ENCODE data around the gene TMEM62. TPM values are rescaled to one million over a fixed set of nuclear protein-coding genes. Genes with fewer than 3 reads are reported as not detected.

TMEM62 gene
- total RNA-seq, result 10 to 100 TPM; 33.0 to 34.2 TPM

DNA sequence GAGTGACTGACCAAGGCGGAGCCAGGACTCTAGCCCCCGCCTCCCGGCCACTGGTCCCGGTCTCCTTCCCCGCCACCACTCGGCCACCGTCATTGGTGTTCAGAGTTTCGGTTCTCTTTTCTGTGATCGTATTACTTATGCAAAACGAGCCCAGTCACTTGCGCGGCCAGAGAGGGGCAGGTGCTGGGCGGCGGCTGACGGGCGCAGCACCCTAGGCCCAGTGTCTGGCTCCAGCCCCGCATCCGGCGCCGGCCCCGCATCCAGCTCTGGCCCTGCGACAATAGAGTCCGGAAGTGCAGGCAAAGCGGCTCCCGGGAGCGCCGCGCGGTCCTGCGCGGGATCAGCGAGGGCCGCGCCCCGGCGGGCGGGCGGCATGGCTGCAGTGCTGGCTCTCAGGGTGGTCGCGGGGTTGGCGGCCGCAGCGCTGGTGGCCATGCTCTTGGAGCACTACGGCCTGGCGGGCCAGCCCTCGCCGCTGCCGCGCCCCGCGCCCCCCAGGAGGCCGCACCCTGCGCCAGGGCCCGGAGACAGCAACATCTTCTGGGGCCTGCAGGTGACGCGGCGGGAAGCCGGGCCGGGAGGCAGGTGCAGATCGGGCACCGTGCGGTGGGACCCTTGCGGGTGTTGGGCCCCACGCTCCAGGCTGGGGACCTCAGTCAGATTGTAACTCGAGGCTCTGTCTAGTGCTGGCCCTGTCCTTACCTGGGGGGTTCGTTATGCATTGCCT lies at the start of gene TMEM62:
TMEM62 (plus strand) TSS at position 157 of the 727 bp plus-strand sequence; CDS start at position 374, 217 bp downstream.
- no peak for TF ChIP-seq CTCF (IDR thresholded peaks at IDR 0.05)
- H3K9me3 ChIP-seq, result no peaks in the 10 kb centered on the region
- peak within 1 kb of the TSS; percentile 92 to 94 for H3K9ac ChIP-seq (ENCODE audit: low read depth in 2 of 2, low read length in 2 of 2)
- peaks cover 8% of the 10 kb centered on the region for H3K4me1 ChIP-seq
- DNase-seq, result peak; percentile 92
- H3K27ac ChIP-seq, result peak within 1 kb of the TSS; percentile 94
- no peaks in the 10 kb centered on the region for H3K36me3 ChIP-seq
- intact Hi-C loops (cut with DNase I), result no loop called here
- peak within 1 kb of the TSS; percentile 98 for H3K4me3 ChIP-seq
- no peaks in the 10 kb centered on the region for H3K27me3 ChIP-seq

DNA sequence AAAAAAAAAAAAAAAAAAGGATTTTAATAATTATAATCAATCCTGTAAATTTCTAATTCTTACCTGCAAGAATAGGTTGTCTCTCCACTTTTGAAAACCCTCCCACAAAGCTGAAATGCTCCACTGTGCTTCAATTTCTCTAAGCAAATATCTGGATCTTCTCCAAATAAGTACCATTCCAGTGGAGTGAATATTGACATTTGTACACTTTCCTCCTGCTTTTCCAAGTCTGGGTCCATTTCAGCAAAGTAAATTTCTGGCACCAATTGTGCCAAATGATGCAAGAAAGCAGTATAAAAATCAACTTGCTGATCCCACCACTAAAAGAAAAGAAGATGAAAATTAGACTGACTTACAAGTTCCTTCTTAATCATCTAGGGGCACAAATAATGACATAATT lies 47.5 kb upstream of the TMEM62 start:
- no peaks in the 10 kb centered on the region for H3K4me1 ChIP-seq
- H3K9me3 ChIP-seq, result no peaks in the 10 kb centered on the region
- intact Hi-C loops (cut with DNase I), result no loop called here
- no peak overlapping the region for H3K27ac ChIP-seq
- TF ChIP-seq CTCF (IDR thresholded peaks at IDR 0.05), result no peak
- H3K4me3 ChIP-seq, result no peak overlapping the region
- H3K9ac ChIP-seq (ENCODE audit: low read depth in 2 of 2, low read length in 2 of 2), result no peak overlapping the region
- H3K36me3 ChIP-seq, result no peaks in the 10 kb centered on the region
- DNase-seq, result no peak
- H3K27me3 ChIP-seq, result no peaks in the 10 kb centered on the region

DNA sequence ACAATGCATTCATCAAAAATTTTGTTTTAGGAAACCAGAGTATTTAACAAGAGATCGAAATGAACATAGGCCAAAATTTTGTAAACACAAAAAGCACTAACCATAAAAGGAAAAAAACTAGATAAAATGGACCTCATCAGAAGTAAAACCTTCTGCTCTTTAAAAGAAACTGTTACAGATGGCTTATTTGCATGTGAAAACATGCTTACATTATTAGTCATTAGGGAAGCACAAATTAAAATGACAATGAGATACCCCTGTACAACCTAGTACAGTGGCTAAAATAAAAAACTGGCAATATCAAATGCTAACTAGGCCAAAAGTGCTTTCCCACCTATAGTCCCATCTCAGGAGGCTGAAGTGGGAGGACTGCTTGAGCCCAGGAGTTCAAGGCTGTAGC lies 46.8 kb upstream of the TMEM62 start:
- Histone ChIP-seq H3K36me3 (no peaks in the 10 kb centered on the region), H3K9me3 (no peaks in the 10 kb centered on the region), H3K27ac (no peak overlapping the region), H3K4me3 (no peak overlapping the region), H3K4me1 (no peaks in the 10 kb centered on the region), H3K9ac (ENCODE audit: low read depth in 2 of 2, low read length in 2 of 2) (no peak overlapping the region), H3K27me3 (no peaks in the 10 kb centered on the region)
- DNase-seq, result no peak
- intact Hi-C loops (cut with DNase I), result no loop called here
- TF ChIP-seq CTCF (IDR thresholded peaks at IDR 0.05), result no peak

DNA sequence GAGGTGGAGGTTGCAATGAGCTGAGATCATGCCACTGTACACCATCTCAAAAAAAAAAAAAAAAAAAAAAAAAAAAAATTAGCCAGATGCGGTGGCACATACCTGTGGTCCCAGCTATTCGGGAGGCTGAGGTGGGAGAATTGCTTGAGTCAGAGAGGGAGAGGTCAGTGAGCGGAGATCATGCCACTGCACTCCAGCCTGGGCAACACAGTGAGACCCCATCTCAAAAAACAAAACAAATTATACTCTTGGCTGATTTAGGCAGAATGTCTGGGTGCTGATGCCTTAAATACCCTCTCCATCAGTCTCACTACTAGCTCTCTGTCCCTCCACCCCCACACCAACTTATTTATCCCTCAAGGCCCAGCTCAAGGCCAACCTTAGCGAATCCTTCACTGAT lies 41.5 kb upstream of the TMEM62 start:
- Histone ChIP-seq H3K9ac (ENCODE audit: low read depth in 2 of 2, low read length in 2 of 2) (no peak overlapping the region), H3K4me3 (no peak overlapping the region), H3K36me3 (no peaks in the 10 kb centered on the region), H3K27ac (no peak overlapping the region), H3K4me1 (no peaks in the 10 kb centered on the region), H3K27me3 (no peaks in the 10 kb centered on the region), H3K9me3 (no peaks in the 10 kb centered on the region)
- intact Hi-C loops (cut with DNase I), result no loop called here
- TF ChIP-seq CTCF (IDR thresholded peaks at IDR 0.05), result no peak
- no peak for DNase-seq

GRCh38 chr15:43093026-43093425 lies 40.4 kb upstream of the TMEM62 start:
- Histone ChIP-seq H3K4me1 (no peaks in the 10 kb centered on the region), H3K9ac (ENCODE audit: low read depth in 2 of 2, low read length in 2 of 2) (no peak overlapping the region), H3K36me3 (no peaks in the 10 kb centered on the region), H3K27ac (no peak overlapping the region), H3K27me3 (no peaks in the 10 kb centered on the region), H3K9me3 (no peaks in the 10 kb centered on the region), H3K4me3 (no peak overlapping the region)
- intact Hi-C loops (cut with DNase I), result no loop called here
- no peak for TF ChIP-seq CTCF (IDR thresholded peaks at IDR 0.05)
- DNase-seq, result no peak
